Activated CD4-positive, alpha-beta memory T cell treated with anti-CD3 and anti-CD28 coated beads, Interleukin-2, amount 10 ng/mL, durations not matched to agents 7 days and 5 days (primary cell): ENCODE measurements around the gene ZBTB42. TPM values are rescaled to one million over a fixed set of nuclear protein-coding genes. Genes with fewer than 3 reads are reported as not detected.
A peak's percentile ranks its signal among the peaks of the same experiment; 100 is the strongest.
"Not testable (repeated sequence)": the region's sequence is repeated elsewhere in the genome, so short reads cannot be mapped to it uniquely, and the experiment has no call there.

Source experiments
- CTCF ChIA-PET: fragments of 350-600 bp; sonication (Branson Sonifier 250); formaldehyde crosslinking; loops from one replicate; lab custom pipeline; 2021; ENCODE audit warnings: antibody characterized with exemption, inconsistent platforms; lab: Charles Lee
- POLR2A ChIA-PET: fragments of 350-600 bp; sonication (Branson Sonifier 250); formaldehyde crosslinking; loops from one replicate; lab custom pipeline; 2021; ENCODE audit warnings: antibody characterized with exemption; lab: Charles Lee
- DNase-seq: peaks from one replicate; pipeline ENCODE4 v3.0.0-alpha.2; 2020
- H3K27ac Mint-ChIP-seq: one replicate; pipeline ENCODE4 v1.8.0; 2021; ENCODE audit warnings: mild to moderate bottlenecking, mixed read lengths
- H3K27me3 Mint-ChIP-seq: one replicate; pipeline ENCODE4 v1.8.0; 2021; ENCODE audit warnings: mixed read lengths
- H3K36me3 Mint-ChIP-seq: one replicate; pipeline ENCODE4 v1.8.0; 2021; ENCODE audit warnings: low read depth, mixed read lengths
- H3K4me1 Mint-ChIP-seq: one replicate; pipeline ENCODE4 v1.8.0; 2021; ENCODE audit warnings: mixed read lengths
- H3K4me3 Mint-ChIP-seq: one replicate; pipeline ENCODE4 v1.8.0; 2021; ENCODE audit warnings: mild to moderate bottlenecking, mixed read lengths
- H3K9me3 Mint-ChIP-seq: one replicate; pipeline ENCODE4 v1.8.0; 2021; ENCODE audit warnings: mixed read lengths
- total RNA-seq, 2 experiments: library from RNA; stranded (reverse); gene quantifications; one replicate each; pipeline ENCODE4 v1.2.3, GENCODE V29; 2021

Gene ZBTB42
- total RNA-seq, 2 experiments from 2014 or later = 4.9 to 5.5 TPM

DNA sequence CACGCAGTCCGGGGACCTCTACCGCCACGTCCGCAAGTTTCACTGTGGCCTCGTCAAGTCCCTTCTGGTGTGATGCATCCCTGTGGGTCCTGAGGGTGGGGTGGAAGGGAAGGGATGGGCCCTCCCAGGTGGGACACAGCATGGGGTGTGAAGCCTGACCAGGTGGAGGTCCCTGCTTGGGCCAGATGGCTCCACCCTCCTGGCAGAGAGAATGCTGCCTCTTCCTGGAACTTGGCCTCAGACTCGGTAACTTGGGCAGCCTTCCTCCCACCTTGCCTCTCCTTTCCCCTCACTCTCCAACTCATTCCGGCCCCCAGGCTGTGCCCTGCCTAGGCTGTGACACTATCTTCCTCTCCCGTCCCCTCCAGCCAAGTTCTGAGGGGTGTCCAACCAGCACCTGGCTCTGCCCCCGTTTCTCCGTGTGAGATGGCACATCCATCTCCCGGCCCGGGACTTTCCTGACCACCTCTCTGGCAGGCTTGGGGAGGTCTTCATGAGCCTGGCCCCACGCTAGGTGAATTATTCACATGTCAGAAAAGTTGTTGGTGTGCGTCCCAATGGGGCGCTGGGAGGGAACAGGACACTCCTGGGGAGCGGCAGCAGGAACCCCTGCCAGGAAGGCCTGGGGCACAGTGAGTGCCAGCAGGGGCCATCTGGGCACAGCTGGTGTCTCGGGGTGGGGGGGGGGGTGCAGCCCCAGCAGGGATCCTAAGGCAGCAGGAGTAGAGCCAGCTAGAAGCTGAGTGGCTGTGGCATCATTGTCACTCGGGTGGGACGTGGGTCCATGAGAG lies 1.7 kb downstream of the ZBTB42 start:
- DNase-seq = no peak
- Mint-ChIP-seq H3K27ac (no peak overlapping the region), H3K9me3 (no peaks in the 10 kb centered on the region), H3K4me3 (peak overlapping the region; percentile 48), H3K4me1 (peaks cover 21% of the 10 kb centered on the region), H3K27me3 (peaks cover 7% of the 10 kb centered on the region), H3K36me3 (no peaks in the 10 kb centered on the region)
- CTCF ChIA-PET = interaction anchor here (0.8 kb wide), 1 partner anchor 34 kb away, joined by 3 read pairs; no protein-coding TSS in a partner anchor
- POLR2A ChIA-PET = interaction anchor here (3.0 kb wide), 1 partner anchor 49 kb away, joined by 19 read pairs; the partner anchor contains the start of gene SIVA1

DNA sequence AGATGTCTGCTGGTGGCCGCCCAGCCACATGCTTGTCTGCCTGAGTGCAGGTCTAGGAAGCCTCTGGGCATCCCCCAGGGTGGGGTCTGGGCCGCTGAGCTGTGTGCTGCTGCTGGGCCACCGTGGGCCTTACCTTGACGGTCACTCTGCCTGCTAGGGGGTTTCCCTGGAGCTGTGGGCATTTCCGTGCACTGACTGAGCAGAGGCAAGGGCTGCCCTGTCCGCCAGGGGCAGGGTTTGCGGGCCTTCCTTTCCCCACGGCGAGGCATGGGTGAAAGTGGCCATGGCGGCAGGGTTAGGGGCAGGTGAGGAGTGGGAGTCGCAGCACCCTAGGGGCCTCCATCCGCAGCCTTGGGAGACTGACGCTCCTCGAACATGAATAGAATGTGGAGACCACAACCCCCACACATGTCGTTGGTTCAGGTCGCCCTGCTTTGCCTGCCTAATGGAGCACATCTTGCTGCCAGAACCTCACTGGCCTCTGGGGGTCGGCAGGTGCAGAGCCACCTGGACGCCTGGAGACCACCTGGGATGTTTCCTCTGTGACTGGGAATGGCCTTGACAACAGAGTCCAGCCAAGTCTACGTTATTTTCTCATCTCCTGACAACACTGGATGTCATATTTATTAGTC lies 2.5 kb downstream of the ZBTB42 start:
- H3K4me3 Mint-ChIP-seq = no peak overlapping the region
- H3K36me3 Mint-ChIP-seq = no peaks in the 10 kb centered on the region
- ChIA-PET POLR2A (interaction anchor here (1.7 kb wide), 1 partner anchor 11 kb away, joined by 3 read pairs; no protein-coding TSS in a partner anchor), CTCF (no interaction called here)
- no peak for DNase-seq
- peaks cover 21% of the 10 kb centered on the region for H3K4me1 Mint-ChIP-seq
- H3K27ac Mint-ChIP-seq = no peak overlapping the region
- H3K27me3 Mint-ChIP-seq = peaks cover 3% of the 10 kb centered on the region
- no peaks in the 10 kb centered on the region for H3K9me3 Mint-ChIP-seq

DNA sequence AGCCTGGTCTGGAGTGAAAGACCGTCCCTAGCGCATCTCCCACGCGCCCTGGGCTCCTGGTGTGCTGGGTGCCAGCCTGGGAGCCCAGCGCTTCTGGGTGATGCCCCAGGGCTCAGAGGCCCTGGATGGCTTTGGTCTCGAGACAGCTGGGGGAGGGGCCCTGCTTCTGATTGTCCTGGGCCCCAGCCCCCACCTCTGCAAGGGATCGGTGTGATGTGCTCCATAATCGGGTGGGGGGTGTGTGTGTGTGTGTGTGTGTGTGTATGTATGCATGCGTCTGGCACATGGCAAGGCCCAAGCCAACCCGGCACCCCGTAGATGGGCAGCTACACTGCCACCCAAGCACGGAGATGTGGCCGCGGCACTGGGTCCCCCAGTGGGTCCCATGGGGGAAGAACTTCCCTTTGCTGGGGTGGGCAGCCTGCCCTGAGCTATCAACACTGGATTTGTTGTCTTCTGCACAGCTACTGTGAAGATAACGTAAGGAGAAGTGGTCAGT lies 3.1 kb downstream of the ZBTB42 start:
- no peak for DNase-seq
- H3K9me3 Mint-ChIP-seq = no peaks in the 10 kb centered on the region
- peaks cover 21% of the 10 kb centered on the region for H3K4me1 Mint-ChIP-seq
- H3K36me3 Mint-ChIP-seq = no peaks in the 10 kb centered on the region
- H3K4me3 Mint-ChIP-seq = no peak overlapping the region
- ChIA-PET CTCF (no interaction called here), POLR2A (interaction anchor here (1.7 kb wide), 1 partner anchor 11 kb away, joined by 3 read pairs; no protein-coding TSS in a partner anchor)
- H3K27me3 Mint-ChIP-seq = peaks cover 3% of the 10 kb centered on the region
- no peak overlapping the region for H3K27ac Mint-ChIP-seq

DNA sequence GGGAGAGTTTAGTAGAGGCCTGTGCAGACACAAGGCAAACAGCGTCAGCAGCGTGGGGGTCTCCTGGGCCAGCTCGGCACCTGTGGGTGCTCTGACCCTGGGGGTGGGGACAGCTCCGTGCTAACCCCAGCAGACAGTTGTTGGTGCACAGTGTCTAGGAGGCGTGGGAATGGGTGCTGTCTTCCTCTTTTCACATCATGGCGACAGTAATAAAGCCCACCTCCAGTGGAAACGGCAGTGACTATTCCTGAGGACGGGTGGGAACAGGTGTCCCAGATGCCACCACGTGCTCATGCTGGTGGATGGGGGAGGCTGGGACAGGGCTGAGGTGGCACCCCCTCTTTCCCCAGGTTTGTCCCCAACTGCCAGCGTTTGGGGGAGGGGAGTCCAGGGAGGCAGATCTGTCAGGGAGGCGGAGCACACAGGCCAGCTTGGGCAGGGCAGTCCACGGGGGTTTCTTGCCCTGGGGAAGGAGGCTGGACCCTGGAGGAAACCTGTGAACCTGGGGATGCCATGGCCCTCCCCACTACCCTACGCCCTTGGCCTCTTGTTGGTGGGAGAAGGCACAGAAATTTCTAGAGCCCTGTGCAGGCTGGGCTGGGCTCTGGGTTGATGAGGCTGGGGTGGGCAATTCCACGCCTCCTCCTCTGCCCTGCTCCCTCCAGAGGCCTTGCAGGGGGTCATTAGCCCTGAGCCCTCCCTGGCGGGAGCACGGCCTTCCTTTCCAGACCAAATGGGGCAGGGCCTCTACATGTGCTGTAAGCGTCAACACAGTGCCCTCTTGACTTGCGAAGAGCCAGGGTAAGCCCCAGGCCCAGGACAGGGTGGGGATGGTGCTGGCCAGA lies 3.8 kb downstream of the ZBTB42 start:
- no peak overlapping the region for H3K27ac Mint-ChIP-seq
- H3K9me3 Mint-ChIP-seq = no peaks in the 10 kb centered on the region
- H3K4me3 Mint-ChIP-seq = no peak overlapping the region
- CTCF ChIA-PET = no interaction called here
- H3K4me1 Mint-ChIP-seq = peaks cover 14% of the 10 kb centered on the region
- H3K36me3 Mint-ChIP-seq = no peaks in the 10 kb centered on the region
- no peak for DNase-seq
- no peaks in the 10 kb centered on the region for H3K27me3 Mint-ChIP-seq
- POLR2A ChIA-PET = interaction anchor here (1.7 kb wide), 1 partner anchor 12 kb away, joined by 3 read pairs; no protein-coding TSS in a partner anchor

DNA sequence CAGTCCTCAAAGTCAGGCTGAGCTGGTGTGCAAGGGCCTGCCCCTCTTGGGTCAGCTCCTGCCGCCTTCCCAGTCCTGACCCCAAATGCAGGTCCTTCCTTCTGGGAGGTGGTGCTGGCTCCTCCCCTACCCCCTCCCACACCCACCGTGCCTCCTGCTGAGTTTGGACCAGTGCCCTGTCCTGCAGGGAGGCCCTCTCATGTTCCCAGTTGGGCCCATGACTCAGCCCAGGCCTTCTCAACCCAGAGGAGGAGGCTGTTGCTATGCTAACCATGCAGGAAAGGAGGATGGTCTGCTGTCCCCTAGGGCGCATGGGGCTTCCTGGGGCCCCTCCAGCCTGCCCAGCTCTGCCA lies 4.4 kb downstream of the ZBTB42 start:
- H3K4me1 Mint-ChIP-seq = peaks cover 10% of the 10 kb centered on the region
- no peaks in the 10 kb centered on the region for H3K9me3 Mint-ChIP-seq
- no peaks in the 10 kb centered on the region for H3K27me3 Mint-ChIP-seq
- no peaks in the 10 kb centered on the region for H3K36me3 Mint-ChIP-seq
- no peak overlapping the region for H3K4me3 Mint-ChIP-seq
- H3K27ac Mint-ChIP-seq = no peak overlapping the region
- POLR2A ChIA-PET = no interaction called here
- CTCF ChIA-PET = no interaction called here
- no peak for DNase-seq

DNA sequence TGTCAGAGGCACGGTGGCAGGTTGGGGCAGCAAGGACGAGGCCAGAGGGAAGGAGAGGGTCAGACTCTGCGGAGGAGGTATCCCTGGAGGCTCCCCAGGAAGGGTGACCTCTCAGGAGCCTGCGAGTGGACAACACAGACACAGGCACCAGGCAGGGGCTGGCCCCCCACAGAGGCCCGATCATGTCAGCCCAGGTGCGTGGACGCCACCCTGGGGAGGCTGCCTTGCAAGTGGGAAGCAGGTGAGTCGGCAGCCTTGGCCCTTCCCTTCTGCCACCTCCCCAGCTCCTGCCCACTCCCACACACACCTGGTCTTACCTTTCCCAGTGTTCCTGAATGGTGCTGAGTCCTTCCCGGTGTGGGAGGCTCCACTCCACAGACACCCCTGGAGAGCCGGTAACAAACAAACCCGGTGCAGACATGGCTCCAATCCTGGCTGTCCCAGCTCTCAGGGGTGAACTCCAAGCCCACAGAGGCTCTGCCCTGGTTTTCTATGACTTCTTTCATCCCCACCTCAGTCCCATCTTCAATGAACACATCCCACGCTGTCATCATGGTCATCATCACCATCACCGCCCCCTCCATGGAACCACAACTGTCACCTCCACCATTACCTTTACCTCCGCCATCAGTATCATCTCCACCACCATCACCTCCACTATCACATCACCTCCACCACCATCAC lies 5.2 kb downstream of the ZBTB42 start:
- no peaks in the 10 kb centered on the region for H3K36me3 Mint-ChIP-seq
- DNase-seq = no peak
- no peaks in the 10 kb centered on the region for H3K9me3 Mint-ChIP-seq
- POLR2A ChIA-PET = no interaction called here
- no peak overlapping the region for H3K27ac Mint-ChIP-seq
- H3K4me3 Mint-ChIP-seq = no peak overlapping the region
- H3K4me1 Mint-ChIP-seq = peaks cover 10% of the 10 kb centered on the region
- CTCF ChIA-PET = no interaction called here
- H3K27me3 Mint-ChIP-seq = no peaks in the 10 kb centered on the region

DNA sequence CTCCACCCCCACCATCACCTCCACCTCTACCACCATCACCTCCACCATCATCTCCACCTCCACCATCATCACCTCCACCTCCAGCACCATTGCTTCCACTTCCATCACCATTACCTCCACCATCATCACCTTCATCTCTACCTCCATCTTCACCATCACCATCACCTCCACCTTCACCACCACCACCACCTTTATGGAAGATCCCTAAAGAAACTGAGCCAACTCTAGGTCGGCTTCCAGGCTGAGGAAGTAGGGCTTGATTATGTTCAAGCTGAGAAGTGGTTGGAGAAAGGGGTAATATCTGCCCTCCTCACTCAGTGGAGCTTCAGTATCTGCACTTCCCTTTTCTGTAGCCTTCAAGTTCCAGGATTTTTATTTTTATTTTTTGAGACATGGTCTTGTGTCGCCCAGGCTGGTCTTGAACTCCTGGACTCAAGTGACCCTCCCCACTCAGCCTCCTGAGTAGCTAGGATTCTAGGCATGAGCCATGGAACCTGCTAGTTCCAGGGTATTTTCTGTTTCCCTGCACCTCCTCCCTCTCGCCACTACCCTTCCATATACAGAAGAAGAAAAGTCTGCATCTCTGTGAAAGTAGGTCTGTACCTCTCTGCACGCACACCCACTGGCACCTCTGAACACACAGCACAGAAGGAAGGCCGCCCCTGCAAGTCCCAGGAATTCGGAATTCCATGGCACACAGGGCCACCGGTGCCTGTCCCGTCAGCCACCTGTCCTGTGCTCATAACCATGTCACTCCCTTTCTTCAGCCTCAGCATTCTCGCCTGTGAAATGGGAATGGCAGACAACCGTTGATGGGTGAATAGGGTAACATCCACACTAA lies 5.9 kb downstream of the ZBTB42 start:
- no peak overlapping the region for H3K27ac Mint-ChIP-seq

DNA sequence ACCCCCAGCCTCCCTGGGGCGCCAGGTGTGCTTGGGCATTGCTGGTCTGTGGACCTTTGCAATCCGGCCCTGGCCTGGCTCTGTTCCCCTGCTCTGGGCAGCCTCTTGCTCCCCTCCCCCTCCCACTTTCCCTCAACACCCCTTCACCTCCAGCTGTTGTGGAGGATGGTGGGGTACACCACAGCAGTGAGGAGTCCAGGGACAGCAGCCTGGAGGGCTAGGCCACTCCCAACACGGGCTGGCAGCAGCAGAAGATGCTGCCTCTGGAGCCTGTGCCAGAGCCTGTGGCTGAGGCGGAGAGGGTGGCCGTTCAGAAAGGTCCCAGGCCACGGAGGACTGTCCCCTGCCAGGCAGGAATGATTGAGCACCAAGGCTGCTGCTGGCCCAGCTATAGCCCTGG lies 7.6 kb downstream of the ZBTB42 start:
- Mint-ChIP-seq H3K9me3 (no peaks in the 10 kb centered on the region), H3K27ac (no peak overlapping the region), H3K4me3 (no peak overlapping the region), H3K4me1 (peaks cover 4% of the 10 kb centered on the region), H3K27me3 (no peaks in the 10 kb centered on the region), H3K36me3 (no peaks in the 10 kb centered on the region)
- ChIA-PET POLR2A (no interaction called here), CTCF (no interaction called here)
- DNase-seq = no peak

More for the DNA sequence above, 5.9 kb downstream of the ZBTB42 start:
- no peak for DNase-seq
- Mint-ChIP-seq H3K4me3 (no peak overlapping the region), H3K4me1 (peaks cover 5% of the 10 kb centered on the region), H3K9me3 (no peaks in the 10 kb centered on the region), H3K27me3 (no peaks in the 10 kb centered on the region), H3K36me3 (no peaks in the 10 kb centered on the region)
- ChIA-PET CTCF (no interaction called here), POLR2A (no interaction called here)

DNA sequence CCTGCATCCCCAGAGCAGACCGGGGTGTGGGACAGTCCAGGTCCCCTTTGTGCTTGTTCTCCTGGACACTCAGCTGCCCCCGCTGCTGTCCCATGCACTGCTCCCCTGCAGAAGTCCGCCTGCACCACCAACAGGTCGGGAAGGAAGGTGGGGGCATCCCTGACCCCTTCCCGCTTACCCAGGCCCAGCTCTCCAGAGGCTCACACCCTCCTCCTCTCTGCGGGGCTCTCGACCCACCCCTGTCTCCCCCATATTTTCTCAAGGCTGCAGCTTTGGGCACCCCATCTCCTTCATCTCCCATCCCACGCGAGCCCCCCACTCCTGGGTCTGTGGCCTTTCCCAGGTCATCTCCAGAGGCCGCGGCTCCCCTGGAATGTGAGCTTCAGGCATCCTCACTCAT lies 9.4 kb downstream of the ZBTB42 start:
- ChIA-PET POLR2A (no interaction called here), CTCF (no interaction called here)
- H3K4me3 Mint-ChIP-seq = no peak overlapping the region
- H3K27ac Mint-ChIP-seq = no peak overlapping the region
- H3K36me3 Mint-ChIP-seq = no peaks in the 10 kb centered on the region
- no peaks in the 10 kb centered on the region for H3K27me3 Mint-ChIP-seq
- no peak for DNase-seq
- H3K4me1 Mint-ChIP-seq = peaks cover 16% of the 10 kb centered on the region
- no peaks in the 10 kb centered on the region for H3K9me3 Mint-ChIP-seq

DNA sequence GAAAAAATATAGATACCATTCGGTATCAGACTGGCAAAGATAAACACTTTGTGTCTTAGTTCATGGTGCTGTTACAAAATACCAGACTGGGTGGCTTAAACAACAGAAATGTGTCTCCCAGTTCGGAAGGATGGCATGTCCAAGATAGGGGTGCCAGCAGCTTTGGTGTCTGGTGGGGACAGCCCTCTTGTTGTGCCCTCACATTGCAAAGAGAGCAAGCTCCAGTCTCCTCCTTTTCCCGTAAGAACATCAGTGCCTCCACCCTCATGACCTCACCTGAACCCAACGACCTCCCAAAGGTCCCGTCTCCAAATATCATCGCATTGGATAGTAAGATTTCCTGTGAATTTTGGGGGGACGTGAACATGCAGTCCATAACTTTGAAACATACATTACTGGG lies 12.4 kb downstream of the ZBTB42 start:
- Mint-ChIP-seq H3K9me3 (no peaks in the 10 kb centered on the region), H3K27ac (no peak overlapping the region), H3K36me3 (no peaks in the 10 kb centered on the region), H3K4me1 (peaks cover 25% of the 10 kb centered on the region), H3K27me3 (no peaks in the 10 kb centered on the region), H3K4me3 (no peak overlapping the region)
- no peak for DNase-seq
- ChIA-PET POLR2A (interaction anchor here (1.0 kb wide), 1 partner anchor 13 kb away, joined by 3 read pairs; no protein-coding TSS in a partner anchor), CTCF (interaction anchor here (0.8 kb wide), 2 partner anchors 45 to 61 kb away, joined by 3 read pairs; no protein-coding TSS in a partner anchor)

DNA sequence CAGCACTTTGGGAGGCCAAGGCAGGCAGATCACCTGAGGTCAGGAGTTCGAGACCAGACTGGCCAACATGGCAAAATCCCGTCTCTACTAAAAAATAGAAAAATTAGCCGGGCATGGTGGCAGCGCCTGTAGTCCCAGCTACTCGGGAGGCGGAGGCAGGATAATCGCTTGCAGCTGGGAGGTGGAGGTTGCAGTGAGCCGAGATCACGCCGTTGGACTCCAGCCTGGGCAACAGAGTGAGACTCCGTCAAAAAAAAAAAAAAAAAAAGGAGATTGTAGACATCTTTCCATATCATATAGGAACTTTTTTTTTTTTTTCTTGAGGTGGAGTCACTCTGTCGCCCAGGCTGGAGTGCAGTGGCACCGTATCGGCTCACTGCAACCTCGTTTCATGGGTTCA lies 13.8 kb downstream of the ZBTB42 start:
- POLR2A ChIA-PET, CTCF ChIA-PET: not testable (repeated sequence)

DNA sequence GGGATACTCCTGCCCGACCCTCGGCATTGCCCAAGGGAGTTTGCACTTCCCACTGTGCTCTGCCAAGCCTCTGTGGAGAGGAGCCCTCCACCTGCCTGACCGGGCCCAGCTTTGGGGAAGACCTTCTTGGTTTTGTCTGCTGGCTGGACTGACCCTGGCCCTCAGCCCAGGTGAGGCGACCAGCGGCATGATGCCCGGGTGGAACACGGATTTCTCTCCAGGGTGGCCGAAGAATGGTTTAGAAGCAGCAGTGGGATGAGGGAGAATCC lies 15.6 kb downstream of the ZBTB42 start:
- H3K4me3 Mint-ChIP-seq = peak overlapping the region; percentile 87
- ChIA-PET POLR2A (no interaction called here), CTCF (interaction anchor here (1.0 kb wide), 1 partner anchor 62 kb away, joined by 3 read pairs; no protein-coding TSS in a partner anchor)

More for the DNA sequence above, 13.8 kb downstream of the ZBTB42 start:
- H3K36me3 Mint-ChIP-seq, DNase-seq, H3K9me3 Mint-ChIP-seq, H3K27me3 Mint-ChIP-seq: not testable (repeated sequence)
- H3K27ac Mint-ChIP-seq = peak overlapping the region; percentile 88
- peaks cover 26% of the 10 kb centered on the region for H3K4me1 Mint-ChIP-seq
- peak overlapping the region; percentile 87 for H3K4me3 Mint-ChIP-seq

More for the DNA sequence above, 15.6 kb downstream of the ZBTB42 start:
- H3K9me3 Mint-ChIP-seq = no peaks in the 10 kb centered on the region
- H3K27me3 Mint-ChIP-seq = no peaks in the 10 kb centered on the region
- no peak for DNase-seq
- H3K4me1 Mint-ChIP-seq = peaks cover 26% of the 10 kb centered on the region
- no peaks in the 10 kb centered on the region for H3K36me3 Mint-ChIP-seq
- H3K27ac Mint-ChIP-seq = peak overlapping the region; percentile 88
